PFSK-1 (cell line): ENCODE measurements around the gene SNX18.

ENCODE experiments used
- POLR2AphosphoS5 ChIP-seq: IDR thresholded peaks from 2 replicates; pipeline ENCODE4 v1.6.1; 2012; ENCODE audit warnings: low read depth, mild to moderate bottlenecking, control low read depth, low read length, moderate library complexity
- SIN3A ChIP-seq: IDR thresholded peaks from 2 replicates; pipeline ENCODE4 v1.6.1; 2012; ENCODE audit warnings: mild to moderate bottlenecking, low read length, moderate library complexity, borderline replicate concordance; ENCODE audit not compliant: insufficient read depth
- TAF1 ChIP-seq: IDR thresholded peaks from 2 replicates; pipeline ENCODE4 v1.6.1; 2012; ENCODE audit warnings: low read length, control low read depth, borderline replicate concordance; ENCODE audit not compliant: insufficient read depth

DNA sequence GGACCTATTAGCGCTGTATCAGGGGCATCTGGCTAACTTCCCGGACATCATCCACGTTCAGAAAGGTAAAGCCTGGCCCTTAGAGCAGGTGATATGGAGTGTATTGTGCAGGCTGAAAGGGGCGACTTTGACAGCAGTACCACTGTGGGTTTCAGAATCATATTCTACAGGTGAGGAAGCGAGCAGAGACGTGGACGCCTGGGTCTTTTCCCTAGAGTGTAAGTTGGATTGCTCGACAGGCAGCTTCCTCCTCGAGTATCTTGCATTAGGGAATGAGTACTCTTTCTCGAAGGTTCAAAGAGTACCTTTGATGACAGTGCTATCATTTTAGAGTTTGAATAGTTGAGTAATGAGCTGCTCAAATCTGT lies 1.9 kb downstream of the SNX18 start:
- TF ChIP-seq TAF1 = no peak
- no peak for TF ChIP-seq SIN3A
- no peak for TF ChIP-seq POLR2AphosphoS5
